HG03558 (cell line): ENCODE measurements around the gene ENO2.

Experiments used
- ATAC-seq: cut with Tn5 transposase; IDR thresholded peaks from one replicate; pipeline ENCODE4 v1.9.1; 2021; ENCODE audit warnings: moderate number of reproducible peaks; ENCODE audit not compliant: unreplicated experiment; ENCODE audit errors: extremely low read depth

Gene ENO2

GRCh38 chr12:6958609-6959057 is 44.3 kb downstream of the ENO2 start:
- no peak for ATAC-seq

DNA sequence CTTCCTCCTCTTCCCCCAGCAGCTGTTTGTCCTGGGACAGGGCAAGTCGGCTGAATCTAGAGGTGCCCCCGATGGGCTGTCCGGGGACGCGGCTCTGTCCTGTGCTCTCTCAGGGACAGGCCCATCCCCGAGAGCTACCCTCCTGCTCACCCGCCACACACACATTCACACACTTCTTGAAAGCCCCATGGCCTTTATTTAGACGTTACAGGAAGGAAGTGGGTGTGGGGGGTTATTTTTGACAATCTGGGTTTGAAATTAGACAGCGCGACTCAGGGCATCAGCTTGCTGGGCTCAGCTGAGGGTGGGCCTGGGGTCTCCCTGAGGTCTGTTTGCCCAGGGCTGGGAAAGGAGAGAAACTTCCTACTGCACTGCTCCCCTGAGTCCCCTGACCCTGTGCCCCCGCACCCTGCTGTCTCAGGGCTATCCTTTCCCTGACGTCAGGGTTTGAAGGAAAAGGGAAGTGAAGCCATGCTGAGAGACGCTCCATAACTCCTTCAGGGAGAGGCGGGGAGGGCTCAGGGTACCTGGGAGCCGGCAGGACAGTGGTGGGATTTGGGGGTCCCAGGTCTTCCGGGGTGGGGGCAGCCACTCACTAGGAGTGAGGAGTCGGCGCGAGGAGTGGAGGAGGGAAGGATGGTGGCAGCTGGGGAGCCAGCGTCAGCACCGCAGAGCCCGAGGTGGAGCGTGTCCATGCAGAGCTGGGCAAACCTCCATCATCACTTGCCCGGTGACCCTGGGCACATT is 44.9 kb downstream of the ENO2 start:
- no peak for ATAC-seq

DNA sequence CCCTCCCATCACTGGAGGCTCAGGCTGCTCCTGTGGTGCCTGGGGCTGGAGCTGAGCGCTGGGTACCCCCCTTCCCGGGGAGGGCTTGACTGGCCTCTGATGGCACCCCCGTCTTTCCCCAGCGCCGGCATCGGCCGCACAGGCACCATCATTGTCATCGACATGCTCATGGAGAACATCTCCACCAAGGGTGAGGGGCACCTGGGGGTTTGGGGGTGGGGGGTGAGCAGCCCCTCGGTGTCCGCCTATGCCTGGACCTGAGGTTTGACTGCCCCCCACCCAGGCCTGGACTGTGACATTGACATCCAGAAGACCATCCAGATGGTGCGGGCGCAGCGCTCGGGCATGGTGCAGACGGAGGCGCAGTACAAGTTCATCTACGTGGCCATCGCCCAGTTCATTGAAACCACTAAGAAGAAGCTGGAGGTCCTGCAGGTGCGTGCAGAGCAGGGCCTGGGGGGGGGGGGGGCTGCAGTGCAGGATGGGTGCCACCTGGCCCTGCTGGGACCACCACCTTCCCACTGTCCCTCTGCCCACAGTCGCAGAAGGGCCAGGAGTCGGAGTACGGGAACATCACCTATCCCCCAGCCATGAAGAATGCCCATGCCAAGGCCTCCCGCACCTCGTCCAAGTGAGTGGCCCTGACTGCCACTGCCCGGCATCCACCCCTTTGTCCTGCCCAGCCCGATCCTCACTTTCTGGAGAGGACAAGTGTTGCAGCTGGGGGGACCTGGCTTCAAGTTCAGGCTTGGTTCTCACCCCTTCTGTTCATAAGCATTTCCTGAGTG is 45.6 kb downstream of the ENO2 start:
- no peak for ATAC-seq

DNA sequence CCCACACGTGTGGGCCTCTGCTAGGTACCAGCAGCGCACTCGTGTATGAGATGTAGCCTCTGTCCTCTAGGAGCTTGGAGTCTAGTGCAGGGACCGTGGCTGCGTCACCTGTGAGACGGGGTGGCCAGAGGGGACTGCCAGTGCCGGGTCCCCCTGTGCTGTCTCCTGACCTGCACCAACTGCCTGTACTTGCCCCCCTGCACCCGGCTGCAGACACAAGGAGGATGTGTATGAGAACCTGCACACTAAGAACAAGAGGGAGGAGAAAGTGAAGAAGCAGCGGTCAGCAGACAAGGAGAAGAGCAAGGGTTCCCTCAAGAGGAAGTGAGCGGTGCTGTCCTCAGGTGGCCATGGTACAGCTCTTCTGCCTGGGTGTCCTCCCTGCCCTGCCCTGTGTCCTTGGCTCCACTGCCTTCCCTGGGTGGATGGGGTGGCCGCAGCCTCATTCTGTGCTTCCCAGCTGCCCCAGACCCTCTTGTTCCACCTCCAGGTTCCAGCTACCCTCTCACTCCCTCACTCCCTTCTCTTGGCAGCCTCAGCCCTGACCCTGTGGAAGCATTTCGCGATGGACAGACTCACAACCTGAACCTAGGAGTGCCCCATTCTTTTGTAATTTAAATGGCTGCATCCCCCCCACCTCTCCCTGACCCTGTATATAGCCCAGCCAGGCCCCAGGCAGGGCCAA is 46.4 kb downstream of the ENO2 start:
- ATAC-seq: no peak

GRCh38 chr12:6961278-6961694 is 46.9 kb downstream of the ENO2 start:
- no peak for ATAC-seq

DNA sequence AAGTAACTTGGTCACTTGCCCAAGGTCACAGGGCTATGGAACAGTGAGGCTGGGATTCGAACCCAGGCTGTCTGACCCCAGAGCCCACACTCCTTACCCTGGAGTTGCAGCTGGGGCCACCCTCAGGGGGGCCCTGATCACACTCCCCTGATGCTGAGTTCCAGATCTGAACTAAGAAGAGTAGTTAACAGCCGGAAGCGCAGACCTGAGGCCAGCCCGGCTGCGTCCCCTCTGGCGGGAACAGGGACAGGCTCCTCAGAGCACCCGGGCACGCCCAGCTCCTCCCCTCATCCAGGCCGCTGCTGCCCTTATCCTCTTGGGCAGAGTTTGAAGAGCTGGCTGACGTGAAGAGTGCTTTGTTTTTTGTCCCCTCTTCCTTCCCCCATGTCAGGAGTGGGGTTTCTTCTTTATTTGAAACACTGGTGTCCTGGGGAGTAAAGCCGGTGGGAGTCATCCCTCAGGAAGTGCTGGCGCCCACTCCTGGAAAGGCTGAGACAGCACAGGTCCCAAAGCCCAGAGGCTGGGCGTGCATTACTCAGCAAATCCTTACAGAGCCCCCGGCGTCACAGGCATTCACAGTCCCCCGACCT is 47.4 kb downstream of the ENO2 start:
- ATAC-seq: no peak

DNA sequence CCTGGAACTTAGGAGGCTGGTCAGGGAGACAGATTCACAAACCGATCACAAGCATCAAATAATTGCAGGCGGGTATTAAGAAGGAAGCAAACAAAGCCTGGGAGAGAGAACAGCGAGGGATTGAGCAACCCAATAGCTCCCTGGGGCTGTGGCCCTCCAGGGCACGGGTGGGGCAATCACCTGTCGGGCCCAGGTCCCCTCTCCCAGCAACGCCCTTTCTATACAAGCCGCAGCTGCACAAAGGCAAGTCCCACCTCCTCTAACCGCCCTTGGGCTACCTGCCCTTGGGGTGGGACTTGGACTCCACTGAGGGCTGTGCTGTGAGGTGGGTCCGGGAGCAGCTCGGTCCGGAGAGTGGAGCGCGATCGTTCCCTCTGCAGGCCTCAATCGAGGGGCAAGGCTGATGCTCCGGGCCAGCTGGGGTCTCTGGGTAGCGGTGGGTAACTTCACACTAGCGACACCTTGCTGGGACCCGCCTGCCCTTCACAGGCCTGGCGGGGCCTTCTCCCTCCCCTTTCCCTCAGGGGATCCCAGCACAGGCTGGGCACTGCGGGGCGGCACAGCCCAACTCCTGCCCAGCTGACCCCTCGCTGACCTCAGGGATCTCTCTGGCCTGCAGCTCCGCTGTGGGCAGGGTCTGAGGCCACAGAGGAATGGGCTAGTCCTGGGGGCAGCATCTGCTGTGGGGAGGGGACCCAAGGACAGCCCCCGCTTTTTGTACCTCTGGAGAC is 48.1 kb downstream of the ENO2 start:
- ATAC-seq: no peak

- no peak for ATAC-seq
Observed at GRCh38 chr12:6963016-6963731, 48.8 kb downstream of the ENO2 start.

DNA sequence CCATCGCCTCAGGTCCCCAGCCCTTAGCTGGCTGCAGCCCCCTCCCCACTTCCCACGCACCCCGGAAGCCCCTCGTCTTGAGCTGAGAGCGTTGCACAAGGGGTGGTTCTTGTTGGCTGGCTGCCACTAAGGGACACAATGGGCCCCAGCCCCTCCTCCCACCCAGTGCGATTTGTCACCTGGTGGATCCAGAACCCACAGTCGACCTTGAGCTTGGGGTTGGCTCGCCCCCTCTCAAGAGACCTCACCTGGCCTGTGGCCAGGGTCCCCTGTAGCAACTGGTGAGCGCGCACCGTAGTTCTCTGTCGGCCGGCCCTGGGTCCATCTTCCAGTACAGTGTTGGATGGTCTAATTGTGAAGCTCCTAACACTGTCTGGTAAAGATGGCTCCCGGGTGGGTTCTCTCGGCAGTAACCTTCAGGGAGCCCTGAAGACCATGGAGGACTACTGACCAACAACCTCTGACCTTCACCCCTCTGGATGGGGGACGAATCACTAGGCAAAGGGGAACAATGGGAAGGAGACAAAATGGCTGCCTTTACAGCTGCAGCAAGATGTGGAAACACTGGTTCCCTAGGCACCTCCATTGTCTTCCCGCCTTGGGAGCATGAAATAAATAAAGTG is 49.5 kb downstream of the ENO2 start:
- no peak for ATAC-seq

DNA sequence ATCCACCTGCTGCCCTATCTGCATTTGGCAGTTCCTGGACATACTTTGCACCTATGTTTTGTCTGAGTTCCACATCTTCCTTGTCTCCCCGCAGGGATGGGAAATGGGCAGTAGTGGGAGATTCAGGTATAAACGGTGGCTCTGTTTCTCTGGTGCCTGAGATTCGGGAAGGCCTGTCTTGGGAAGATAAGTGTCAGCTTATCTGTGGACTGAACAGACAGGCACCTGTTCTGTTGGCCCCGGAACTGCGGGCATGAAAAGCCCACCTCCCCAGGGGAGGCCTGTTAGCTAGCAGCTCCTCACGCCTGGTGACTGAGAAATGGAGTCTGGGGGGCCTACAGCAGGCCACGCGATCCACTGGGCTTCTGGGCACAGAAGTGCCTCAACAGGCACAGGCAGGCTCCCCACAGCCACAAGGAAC is 50.2 kb downstream of the ENO2 start:
- no peak for ATAC-seq

DNA sequence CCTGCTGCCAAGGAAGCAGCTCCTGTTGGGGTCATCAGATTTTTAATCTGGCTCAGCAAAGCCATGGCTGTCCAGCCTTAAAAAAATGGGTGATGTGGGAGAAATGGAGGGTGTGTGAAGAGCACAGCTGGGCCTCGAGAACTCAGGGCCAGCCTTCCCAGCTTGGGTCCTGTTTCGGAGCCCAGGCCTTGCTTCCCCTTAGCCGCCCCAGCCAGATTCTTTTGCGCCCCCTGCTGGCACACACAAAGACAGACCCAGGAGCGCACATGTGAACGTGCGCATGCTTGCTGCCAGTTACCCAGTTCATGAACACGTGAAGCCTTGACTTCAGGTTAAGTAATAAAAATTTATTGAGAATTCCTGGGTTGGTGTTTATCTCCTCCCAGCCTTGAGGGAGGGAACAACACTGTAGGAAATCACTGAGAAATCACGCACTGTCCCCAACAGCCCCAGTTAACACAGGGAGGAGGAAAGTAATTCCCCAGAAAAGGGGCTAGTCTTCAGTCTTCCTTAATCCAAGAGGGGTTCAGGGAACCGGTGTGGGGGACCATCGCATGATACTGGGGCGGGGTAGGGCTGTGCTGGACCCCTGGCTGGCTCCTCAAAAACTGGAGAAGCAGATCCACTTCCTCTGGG is 50.8 kb downstream of the ENO2 start:
- no peak for ATAC-seq

- ATAC-seq: no peak
Observed at GRCh38 chr12:6965714-6966113, 51.3 kb downstream of the ENO2 start.

DNA sequence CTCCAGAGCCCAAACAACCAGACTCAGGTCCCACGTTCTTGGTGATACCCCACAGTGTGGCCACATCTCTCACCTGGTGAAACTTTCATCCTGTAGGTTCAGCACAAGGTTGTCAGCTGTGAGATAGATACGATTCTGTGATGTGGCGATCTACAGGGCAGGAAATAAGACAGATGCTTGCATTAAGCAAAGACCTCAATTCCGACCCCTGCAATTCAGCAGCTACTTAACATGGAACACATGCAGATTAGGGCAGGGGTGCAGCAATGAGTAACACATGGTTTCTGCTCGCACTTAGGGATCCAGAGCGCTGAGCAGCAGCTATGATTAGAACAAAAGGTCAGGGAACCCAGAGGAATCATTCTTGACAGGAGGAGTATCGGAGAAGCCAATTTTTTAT is 52.0 kb downstream of the ENO2 start:
- no peak for ATAC-seq

GRCh38 chr12:6967651-6968100 is 53.3 kb downstream of the ENO2 start:
- ATAC-seq: no peak

- no peak for ATAC-seq
Observed at GRCh38 chr12:6968426-6968825, 54.0 kb downstream of the ENO2 start.

DNA sequence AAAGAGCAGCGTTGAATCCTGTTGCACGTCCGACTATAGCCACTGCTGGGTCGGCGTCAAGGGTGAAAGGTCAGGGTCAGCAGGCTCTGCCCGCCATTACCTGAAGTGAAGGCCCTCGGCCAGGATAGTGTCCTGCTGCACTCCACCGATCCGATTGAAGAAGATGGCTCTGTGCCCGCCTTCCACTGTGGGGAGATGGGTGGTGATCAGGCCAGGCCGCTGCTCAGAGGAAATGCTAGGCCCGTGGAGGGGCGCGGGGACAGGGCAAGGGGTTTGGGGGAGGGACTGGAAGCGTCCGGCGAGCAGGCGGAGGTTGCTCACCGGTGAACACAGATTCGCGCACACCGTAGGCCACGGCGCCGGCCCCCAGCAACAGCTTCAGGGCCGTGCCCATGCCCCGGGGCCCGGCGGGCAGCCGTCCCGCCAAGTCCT is 55.7 kb downstream of the ENO2 start:
- ATAC-seq: peak; percentile 21
